ENCODE results near the gene RIPPLY1.

- no peak for TF ChIP-seq CTCF (IDR thresholded peaks at IDR 0.05; ENCODE audit: low read length)
- TF ChIP-seq EZH2phosphoT487 (IDR thresholded peaks at IDR 0.05; ENCODE audit: low read length) = no peak
- TF ChIP-seq EZH2 (optimal IDR thresholded peaks at IDR 0.05; ENCODE audit: low read depth, low read length) = no peak
These were observed at the start of gene RIPPLY1 for GRCh38 chrX:106903291-106903824.

All from MM.1S (cell line).